ENCODE results near the gene BPIFA3.

GRCh38 chr20:33235696-33236095 is 18.5 kb downstream of the BPIFA3 start, which contains the start of gene BPIFA1:
- TF ChIP-seq TEAD4 (IDR thresholded peaks at IDR 0.05; ENCODE audit: low read length): no peak
- TF ChIP-seq TEAD4 (CRISPR knock-in tag; IDR thresholded peaks at IDR 0.05; ENCODE audit: borderline replicate concordance): no peak
- no peak for TF ChIP-seq JUNB (CRISPR knock-in tag; conservative IDR thresholded peaks at IDR 0.05)
- TF ChIP-seq SAFB2 (IDR thresholded peaks at IDR 0.05; ENCODE audit: borderline replicate concordance, low read depth, low read length, severe bottlenecking): no peak
- no peak for TF ChIP-seq ATF3 (IDR thresholded peaks at IDR 0.05)
- no peak for TF ChIP-seq ATF3 (CRISPR knock-in tag; conservative IDR thresholded peaks at IDR 0.05)
- no peak for TF ChIP-seq PREB (CRISPR knock-in tag; IDR thresholded peaks at IDR 0.05)
- TF ChIP-seq, protein P1, sequence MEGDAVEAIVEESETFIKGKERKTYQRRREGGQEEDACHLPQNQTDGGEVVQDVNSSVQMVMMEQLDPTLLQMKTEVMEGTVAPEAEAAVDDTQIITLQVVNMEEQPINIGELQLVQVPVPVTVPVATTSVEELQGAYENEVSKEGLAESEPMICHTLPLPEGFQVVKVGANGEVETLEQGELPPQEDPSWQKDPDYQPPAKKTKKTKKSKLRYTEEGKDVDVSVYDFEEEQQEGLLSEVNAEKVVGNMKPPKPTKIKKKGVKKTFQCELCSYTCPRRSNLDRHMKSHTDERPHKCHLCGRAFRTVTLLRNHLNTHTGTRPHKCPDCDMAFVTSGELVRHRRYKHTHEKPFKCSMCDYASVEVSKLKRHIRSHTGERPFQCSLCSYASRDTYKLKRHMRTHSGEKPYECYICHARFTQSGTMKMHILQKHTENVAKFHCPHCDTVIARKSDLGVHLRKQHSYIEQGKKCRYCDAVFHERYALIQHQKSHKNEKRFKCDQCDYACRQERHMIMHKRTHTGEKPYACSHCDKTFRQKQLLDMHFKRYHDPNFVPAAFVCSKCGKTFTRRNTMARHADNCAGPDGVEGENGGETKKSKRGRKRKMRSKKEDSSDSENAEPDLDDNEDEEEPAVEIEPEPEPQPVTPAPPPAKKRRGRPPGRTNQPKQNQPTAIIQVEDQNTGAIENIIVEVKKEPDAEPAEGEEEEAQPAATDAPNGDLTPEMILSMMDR (IDR thresholded peaks at IDR 0.05 in 2 of 3, conservative IDR thresholded peaks at IDR 0.05 in 1 of 3; ENCODE audit: insufficient read depth in 2 of 3, low read depth in 1 of 3, low read length in 3 of 3): no peak
- TF ChIP-seq FOXA1 (IDR thresholded peaks at IDR 0.05; ENCODE audit: borderline replicate concordance): no peak
- no peak for TF ChIP-seq ZNF785 (CRISPR knock-in tag; IDR thresholded peaks at IDR 0.05)
- no peak for TF ChIP-seq JUN (IDR thresholded peaks at IDR 0.05; ENCODE audit: borderline replicate concordance, low read depth, low read length)
- TF ChIP-seq JUN (CRISPR knock-in tag; IDR thresholded peaks at IDR 0.05; ENCODE audit: borderline replicate concordance): no peak
- TF ChIP-seq ZNF311 (CRISPR knock-in tag; IDR thresholded peaks at IDR 0.05): no peak

All from K562 (cell line).